Medulla oblongata (tissue), 1 donor: ENCODE data around the gene ANKRD39.

Experiments used
- DNase-seq: peaks from one replicate; pipeline ENCODE4 v3.0.0-alpha.2; 2015; ENCODE audit errors: extremely low spot score

The ANKRD39 gene

GRCh38 chr2:96853321-96853720 lies 4.5 kb downstream of the ANKRD39 start:
- DNase-seq: no peak

- DNase-seq: no peak
These were observed 5.1 kb downstream of the ANKRD39 start for GRCh38 chr2:96852667-96853066.

- no peak for DNase-seq
These were observed 9.6 kb downstream of the ANKRD39 start for GRCh38 chr2:96848264-96848663.

DNA sequence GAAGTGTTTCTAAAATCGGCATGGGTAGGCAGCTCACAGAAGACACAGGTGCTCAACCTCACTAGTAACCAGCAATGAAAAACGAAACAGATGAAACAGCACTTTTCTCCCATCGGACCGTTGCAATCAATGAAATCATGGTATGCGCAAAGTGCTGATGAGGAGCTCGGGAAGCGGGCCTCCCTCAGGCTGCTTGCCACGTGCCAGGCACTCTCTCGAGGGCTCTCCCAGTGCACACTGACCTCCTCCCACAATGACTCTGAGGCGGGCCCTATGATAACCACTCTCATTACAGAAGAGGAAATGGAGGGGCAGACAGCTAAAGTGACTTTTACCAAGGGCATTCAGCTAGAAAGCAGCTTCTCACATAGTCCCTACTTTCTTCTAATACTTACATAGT lies 10.2 kb downstream of the ANKRD39 start:
- DNase-seq: no peak

DNA sequence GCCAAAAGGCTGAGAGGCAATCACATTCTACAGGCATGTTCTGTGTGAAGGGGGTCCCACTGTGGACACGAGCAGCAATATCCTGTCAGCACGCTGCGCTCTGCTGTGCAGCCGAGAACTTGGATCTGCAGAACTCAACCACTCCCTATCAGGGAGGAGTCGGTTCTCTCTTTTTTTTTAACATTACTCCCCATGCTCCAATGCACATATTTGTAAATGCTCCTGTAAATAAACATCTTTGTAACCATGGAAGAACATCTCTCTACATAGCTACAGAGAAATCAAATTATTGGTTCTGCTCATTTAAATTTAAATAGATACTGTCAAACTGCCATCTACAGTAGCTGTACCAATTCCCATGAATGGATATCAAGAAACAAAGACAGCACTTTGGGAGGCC lies 11.0 kb downstream of the ANKRD39 start:
- no peak for DNase-seq

GRCh38 chr2:96844405-96844808 lies 13.4 kb downstream of the ANKRD39 start:
- DNase-seq: no peak

GRCh38 chr2:96843538-96844268 lies 14.1 kb downstream of the ANKRD39 start, which contains the start of gene ANKRD23:
Gene ANKRD23, minus strand, starts transcription at chr2:96844021. Its CDS starts 29 bp downstream, at chr2:96843992.
- no peak for DNase-seq

- DNase-seq: no peak
These were observed 15.2 kb downstream of the ANKRD39 start for GRCh38 chr2:96842600-96842999.

DNA sequence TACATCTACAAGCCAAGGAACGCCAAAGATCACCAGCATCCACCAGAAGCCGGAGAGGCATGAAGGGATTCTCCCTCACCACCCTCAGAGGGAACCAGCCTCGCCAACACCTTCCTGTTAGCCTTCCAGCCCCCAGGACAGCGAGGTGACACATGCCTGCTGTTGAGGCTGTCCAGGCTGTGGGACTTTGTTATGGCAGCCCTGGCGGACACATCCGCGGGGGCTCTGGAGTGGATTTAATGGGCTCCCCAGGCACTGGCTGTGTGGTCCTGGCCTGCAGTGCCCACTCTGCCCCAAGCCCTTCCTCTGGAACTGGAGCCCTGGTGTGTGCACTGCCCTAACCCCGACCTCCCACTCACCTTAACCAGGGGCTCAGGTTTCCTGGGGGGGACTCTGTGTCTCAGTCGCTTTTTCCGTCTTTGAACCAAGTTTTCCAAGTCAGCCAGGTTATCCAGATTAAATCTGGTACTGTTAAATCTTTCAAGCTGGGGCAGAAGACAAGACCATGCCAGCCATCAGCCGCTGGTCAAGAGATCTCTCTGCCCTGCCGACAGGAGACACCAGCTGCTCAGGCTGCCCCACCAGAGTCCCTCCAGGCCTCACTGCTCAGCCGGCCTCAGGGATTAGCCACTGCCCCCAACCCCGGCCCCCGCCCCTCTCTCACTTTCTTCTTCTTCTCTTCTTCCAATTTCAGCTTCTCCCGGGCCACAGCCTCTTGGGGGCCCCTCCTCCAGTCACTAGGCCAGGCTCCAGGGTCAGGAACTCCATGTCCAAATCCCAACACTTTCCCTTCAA lies 15.9 kb downstream of the ANKRD39 start:
- no peak for DNase-seq

- no peak for DNase-seq
These were observed 17.7 kb downstream of the ANKRD39 start for GRCh38 chr2:96839875-96840850.

DNA sequence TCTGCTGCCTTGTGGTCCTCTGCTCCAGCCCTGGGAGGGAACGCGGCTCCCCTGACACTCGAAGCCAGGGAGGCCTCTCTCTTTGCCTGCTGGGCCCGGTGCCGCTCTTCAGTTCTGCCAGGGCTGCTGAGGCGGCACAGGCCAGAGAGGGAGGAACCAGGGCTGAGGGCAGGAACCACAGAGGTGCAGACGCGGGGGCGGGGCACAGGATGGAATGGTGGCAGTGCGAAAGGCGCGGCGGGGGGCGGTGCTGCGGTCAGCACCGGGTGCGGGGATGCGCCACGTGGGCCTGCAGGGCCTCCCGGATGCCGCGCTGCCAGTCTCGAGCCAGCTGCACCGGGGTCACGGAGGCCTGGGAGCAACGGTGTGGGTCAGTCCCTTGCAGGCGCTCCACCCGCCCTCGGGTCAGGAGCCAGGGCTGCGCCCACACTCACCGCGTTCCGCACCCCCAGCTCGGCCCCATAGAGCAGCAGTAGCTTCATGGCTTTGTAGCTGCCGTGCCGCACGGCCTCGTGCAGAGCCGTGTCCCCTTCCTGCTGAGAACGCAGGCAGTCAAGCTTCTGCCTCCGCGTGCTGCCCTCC lies 18.4 kb downstream of the ANKRD39 start:
- no peak for DNase-seq

DNA sequence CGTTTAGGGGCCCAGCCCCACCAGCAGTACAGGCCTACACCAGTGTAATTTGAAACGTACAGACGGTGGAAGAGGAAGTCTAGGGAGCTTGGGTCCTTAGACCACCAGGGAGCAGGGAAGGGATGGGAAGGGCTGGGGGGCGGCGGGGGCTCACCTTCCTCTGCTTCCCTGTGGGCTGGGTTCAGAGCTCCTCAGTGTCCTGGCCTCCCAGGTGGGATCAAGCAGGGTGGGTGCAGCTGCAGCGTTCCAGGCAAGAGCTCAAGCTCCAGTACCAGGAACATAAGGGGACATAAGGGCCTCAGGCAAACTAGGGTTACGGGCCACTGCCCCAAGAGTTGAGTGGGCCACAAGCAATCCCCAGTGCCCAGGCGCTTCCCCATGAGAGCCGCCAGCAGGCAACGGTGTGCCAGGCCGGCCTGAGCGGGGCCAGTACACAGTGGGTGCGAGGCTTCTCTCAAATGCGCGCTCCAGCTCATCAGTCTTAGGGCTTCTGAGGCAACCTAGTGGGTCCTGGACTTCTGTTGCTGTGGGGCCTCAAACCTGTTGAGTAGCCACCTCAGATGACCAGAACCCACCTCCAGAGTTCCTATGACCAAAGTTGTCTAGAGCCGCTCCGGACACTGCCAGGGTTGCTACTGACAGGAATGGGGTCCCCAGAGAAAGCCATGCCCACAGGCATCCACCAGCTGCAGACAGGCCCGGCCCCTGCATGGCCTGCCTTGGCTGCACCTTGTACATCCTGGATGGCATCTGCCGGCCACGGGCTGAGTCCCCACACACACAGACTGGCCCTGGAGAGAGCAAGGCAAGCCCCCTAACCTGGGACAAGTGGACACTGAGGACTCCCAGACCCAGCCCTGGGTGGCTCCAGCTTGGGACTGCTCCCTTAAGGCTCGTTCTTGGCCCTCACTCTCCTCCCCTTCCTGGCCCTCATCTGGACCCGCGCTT lies 19.2 kb downstream of the ANKRD39 start:
- DNase-seq: no peak

GRCh38 chr2:96837575-96837974 lies 20.2 kb downstream of the ANKRD39 start:
- DNase-seq: no peak

DNA sequence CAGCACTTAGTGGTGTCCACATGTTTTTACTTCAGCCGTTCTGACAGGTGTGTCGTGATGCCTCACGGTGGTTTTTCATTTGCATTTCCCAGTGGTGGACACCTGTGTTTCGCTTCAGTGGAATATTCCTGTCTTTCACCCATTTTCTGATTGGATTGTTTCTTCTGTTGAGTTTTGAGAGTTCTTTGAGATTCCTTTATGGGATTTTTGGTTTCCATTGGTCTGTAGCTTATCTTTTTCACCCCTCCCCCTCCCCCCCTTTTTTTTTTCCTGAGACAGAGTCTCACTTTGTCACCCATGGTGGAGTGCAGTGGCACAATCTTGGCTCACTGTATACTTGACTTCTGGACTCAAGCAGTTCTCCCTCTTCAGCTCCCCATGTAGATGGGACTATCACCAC lies 22.0 kb downstream of the ANKRD39 start:
- DNase-seq: no peak

DNA sequence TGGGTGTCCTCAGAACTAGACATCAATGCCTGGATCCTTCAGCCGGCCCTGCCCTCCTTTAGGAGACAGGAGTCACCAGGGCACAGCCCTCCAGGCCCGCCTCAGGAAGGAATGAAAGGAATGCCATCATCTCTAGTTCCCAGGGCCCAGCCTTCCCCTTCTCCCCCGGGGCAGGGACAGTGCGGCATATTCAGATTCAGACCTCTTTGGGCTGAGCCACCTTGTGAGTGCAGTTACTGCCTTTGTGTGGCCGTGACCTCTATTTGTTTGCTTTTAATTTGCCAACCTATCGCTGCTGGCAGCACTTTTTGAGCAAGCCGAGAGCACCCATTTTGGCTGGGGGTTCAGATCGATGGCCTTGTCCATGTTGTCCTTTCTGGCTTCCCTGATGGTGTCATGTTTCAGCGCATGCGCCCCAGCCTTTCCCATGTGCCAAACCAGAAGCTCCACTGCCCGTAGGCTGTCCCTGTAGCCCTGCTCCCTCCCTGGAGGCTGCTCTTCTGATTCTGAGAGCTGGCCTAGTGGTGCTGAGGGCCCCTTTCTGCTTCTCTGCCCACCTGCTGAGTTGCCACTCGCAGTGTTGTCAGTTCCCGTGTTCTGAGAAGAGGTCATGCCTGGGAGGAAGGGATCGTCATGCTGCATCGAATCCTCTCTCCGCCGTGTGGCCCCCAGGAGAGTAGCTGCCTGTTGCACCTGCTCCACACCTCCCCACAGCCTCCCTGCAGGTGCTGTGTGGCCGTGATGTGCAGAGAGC lies 24.9 kb downstream of the ANKRD39 start:
- DNase-seq: no peak

DNA sequence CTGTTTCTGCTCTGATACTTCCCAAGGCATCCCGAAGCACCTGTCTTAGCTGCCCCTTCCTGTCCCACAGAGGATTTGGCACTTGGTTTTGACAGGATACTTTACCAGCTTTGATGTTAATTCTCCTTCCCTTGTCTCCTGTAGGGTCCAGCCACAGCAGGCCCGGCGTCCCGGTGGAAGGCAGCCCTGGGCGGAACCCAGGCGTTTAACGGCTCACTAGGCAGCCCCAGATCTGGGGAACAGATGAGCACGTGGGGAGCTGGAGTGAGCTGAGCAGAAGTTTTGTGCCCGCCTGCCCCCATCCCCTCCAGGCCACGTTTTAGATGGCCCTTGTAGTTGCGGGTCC lies 25.4 kb downstream of the ANKRD39 start:
- DNase-seq: no peak

GRCh38 chr2:96831679-96832078 lies 26.1 kb downstream of the ANKRD39 start:
- DNase-seq: no peak

DNA sequence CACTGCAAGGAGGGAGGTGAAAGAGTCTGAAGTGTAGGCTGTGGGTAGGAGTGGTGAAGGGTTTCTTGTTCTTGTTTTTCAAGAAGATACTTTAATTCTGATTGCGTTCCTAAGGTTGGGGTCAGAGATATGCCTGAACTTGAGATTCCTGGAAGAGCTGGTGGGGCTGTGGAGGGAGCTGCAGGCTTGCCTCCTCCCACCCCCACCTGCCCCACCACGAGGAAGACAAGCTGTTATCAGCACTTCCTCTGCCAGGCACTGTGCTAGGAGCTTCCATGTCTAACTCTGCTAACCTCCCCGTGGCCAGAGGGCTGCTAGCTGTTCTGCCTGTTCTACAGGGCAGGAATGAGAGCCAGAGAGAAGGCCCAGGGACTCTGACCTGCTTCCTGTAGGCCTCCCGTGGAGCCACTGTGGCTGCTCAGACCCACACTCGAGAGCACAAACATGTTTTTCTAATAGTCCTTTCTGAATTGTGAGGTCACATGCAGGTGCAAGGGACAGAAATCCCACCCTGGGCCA lies 27.7 kb downstream of the ANKRD39 start:
- DNase-seq: no peak

GRCh38 chr2:96828874-96829273 lies 28.9 kb downstream of the ANKRD39 start:
- DNase-seq: no peak

DNA sequence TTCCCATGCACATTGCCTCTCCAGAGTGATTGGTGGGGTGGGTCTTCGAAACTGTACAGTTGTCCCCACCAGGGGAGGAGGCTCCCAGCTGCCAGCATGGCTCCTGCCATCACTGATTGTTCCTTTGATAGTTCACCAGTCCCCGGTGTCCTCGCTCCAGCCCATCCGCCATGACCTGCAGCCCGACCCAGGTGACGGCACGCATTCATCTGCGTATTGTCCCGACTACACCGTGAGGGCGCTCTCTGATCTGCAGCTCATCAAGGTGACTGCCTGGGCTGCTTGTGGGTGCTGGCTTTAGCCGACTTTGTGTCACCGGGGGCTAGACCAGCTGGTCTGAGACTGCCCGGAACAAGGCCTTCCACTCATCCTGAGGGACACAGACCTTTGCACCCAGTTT lies 29.4 kb downstream of the ANKRD39 start:
- no peak for DNase-seq
